Liver (tissue), 3 donors: ENCODE measurements around the gene ZFHX2.

ENCODE experiments used
- EGR1 ChIP-seq, 2 donors: IDR thresholded peaks; 2 replicates each; pipeline ENCODE4 v1.6.1; 2016 to 2018; ENCODE audit warnings: antibody characterized with exemption in 2 of 2, low read depth in 2 of 2
- HNF4G ChIP-seq: IDR thresholded peaks from 2 replicates; pipeline ENCODE4 v1.6.1; 2016; ENCODE audit warnings: antibody characterized with exemption
- RAD21 ChIP-seq, 2 donors: IDR thresholded peaks; 2 replicates each; pipeline ENCODE4 v1.6.1; 2016; ENCODE audit warnings: antibody characterized with exemption in 2 of 2, mild to moderate bottlenecking in 2 of 2
- SP1 ChIP-seq: IDR thresholded peaks from 2 replicates; pipeline ENCODE4 v1.6.1; 2018; ENCODE audit warnings: antibody characterized with exemption, mild to moderate bottlenecking
- YY1 ChIP-seq: IDR thresholded peaks from 2 replicates; pipeline ENCODE4 v1.6.1; 2016; ENCODE audit warnings: antibody characterized with exemption, mild to moderate bottlenecking
- ZBTB33 ChIP-seq: IDR thresholded peaks from 2 replicates; pipeline ENCODE4 v1.6.1; 2016; ENCODE audit warnings: antibody characterized with exemption
- TF ChIP-seq, protein P1 (sequence below): fragments of 150-350 bp; IDR thresholded peaks from 2 replicates; pipeline ENCODE4 v1.5.1; 2017; ENCODE audit warnings: improper control_type of control experiment, low read depth, low read length; ENCODE audit not compliant: missing input control
- TF ChIP-seq, protein P2 (sequence below): IDR thresholded peaks from 2 replicates; pipeline ENCODE4 v1.6.1; 2016; ENCODE audit warnings: antibody characterized with exemption
- donor health status: healthy.
- donor health status: healthy.

GRCh38 chr14:23564876-23565275 is 13.3 kb upstream of the ZFHX2 start:
- no peak for TF ChIP-seq YY1
- TF ChIP-seq EGR1 (IDR thresholded peaks at IDR 0.05; ENCODE audit: low read depth in 2 of 2), result no peak
- no peak for TF ChIP-seq RAD21 (IDR thresholded peaks at IDR 0.05)
- TF ChIP-seq SP1, result no peak
- TF ChIP-seq, protein P1, sequence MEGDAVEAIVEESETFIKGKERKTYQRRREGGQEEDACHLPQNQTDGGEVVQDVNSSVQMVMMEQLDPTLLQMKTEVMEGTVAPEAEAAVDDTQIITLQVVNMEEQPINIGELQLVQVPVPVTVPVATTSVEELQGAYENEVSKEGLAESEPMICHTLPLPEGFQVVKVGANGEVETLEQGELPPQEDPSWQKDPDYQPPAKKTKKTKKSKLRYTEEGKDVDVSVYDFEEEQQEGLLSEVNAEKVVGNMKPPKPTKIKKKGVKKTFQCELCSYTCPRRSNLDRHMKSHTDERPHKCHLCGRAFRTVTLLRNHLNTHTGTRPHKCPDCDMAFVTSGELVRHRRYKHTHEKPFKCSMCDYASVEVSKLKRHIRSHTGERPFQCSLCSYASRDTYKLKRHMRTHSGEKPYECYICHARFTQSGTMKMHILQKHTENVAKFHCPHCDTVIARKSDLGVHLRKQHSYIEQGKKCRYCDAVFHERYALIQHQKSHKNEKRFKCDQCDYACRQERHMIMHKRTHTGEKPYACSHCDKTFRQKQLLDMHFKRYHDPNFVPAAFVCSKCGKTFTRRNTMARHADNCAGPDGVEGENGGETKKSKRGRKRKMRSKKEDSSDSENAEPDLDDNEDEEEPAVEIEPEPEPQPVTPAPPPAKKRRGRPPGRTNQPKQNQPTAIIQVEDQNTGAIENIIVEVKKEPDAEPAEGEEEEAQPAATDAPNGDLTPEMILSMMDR, result no peak
- TF ChIP-seq HNF4G, result no peak
- TF ChIP-seq ZBTB33, result no peak
- TF ChIP-seq, protein P2, sequence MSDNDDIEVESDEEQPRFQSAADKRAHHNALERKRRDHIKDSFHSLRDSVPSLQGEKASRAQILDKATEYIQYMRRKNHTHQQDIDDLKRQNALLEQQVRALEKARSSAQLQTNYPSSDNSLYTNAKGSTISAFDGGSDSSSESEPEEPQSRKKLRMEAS, result no peak
